MM.1S (cell line): ENCODE results near the gene FCHO2.

Source experiments
- DNase-seq: peaks from one replicate; pipeline ENCODE4 v3.0.0-alpha.2; 2015
- H2AFZ ChIP-seq: fragments of 300-600 bp; sonication (generic); 2 replicates; pipeline ENCODE4 v1.6.0; 2016; ENCODE audit warnings: antibody characterized with exemption, low read length
- H3F3A ChIP-seq: fragments of 300-600 bp; sonication (generic); 2 replicates; pipeline ENCODE4 v1.6.1; 2016; ENCODE audit warnings: mild to moderate bottlenecking, antibody characterized with exemption, low read length, moderate library complexity, mixed read lengths; ENCODE audit not compliant: insufficient read depth
- H3K27ac ChIP-seq: fragments of 300-600 bp; sonication (generic); 2 replicates; pipeline ENCODE4 v1.5.1; 2016; ENCODE audit warnings: mild to moderate bottlenecking, low read length
- H3K27me3 ChIP-seq: fragments of 300-600 bp; sonication (generic); replicated peaks from 2 replicates; pipeline ENCODE4 v1.6.0; 2016; ENCODE audit warnings: low read length; ENCODE audit not compliant: insufficient read depth
- H3K36me3 ChIP-seq: fragments of 300-600 bp; sonication (generic); replicated peaks from 2 replicates; pipeline ENCODE4 v1.6.1; 2016; ENCODE audit warnings: mild to moderate bottlenecking, low read length, mixed read lengths; ENCODE audit not compliant: insufficient read depth
- H3K4me1 ChIP-seq: fragments of 300-600 bp; sonication (generic); 2 replicates; pipeline ENCODE4 v1.6.1; 2016; ENCODE audit warnings: low read length, mixed read lengths
- H3K4me2 ChIP-seq: fragments of 300-600 bp; sonication (generic); 2 replicates; pipeline ENCODE4 v1.6.0; 2016; ENCODE audit warnings: low read depth, low read length
- H3K4me3 ChIP-seq: fragments of 300-600 bp; sonication (generic); 2 replicates; pipeline ENCODE4 v1.5.1; 2016; ENCODE audit warnings: low read length, mixed read lengths
- H3K79me2 ChIP-seq: fragments of 300-600 bp; sonication (generic); 2 replicates; pipeline ENCODE4 v1.6.1; 2016; ENCODE audit warnings: mixed run types, low read length, mixed read lengths
- H3K9ac ChIP-seq: fragments of 300-600 bp; sonication (generic); 2 replicates; pipeline ENCODE4 v1.6.1; 2016; ENCODE audit warnings: low read length, mixed read lengths
- H3K9me2 ChIP-seq: fragments of 300-600 bp; sonication (generic); replicated peaks from 2 replicates; pipeline ENCODE4 v1.6.1; 2016; ENCODE audit warnings: mild to moderate bottlenecking, low read length, mixed read lengths; ENCODE audit not compliant: insufficient read depth
- H3K9me3 ChIP-seq: fragments of 300-600 bp; sonication (generic); replicated peaks from 2 replicates; pipeline ENCODE4 v1.6.1; 2016; ENCODE audit warnings: mild to moderate bottlenecking, low read length, mixed read lengths; ENCODE audit not compliant: insufficient read depth
- H4K20me1 ChIP-seq: fragments of 300-600 bp; sonication (generic); 2 replicates; pipeline ENCODE4 v1.6.1; 2016; ENCODE audit warnings: mild to moderate bottlenecking, low read length, moderate library complexity, mixed read lengths; ENCODE audit not compliant: insufficient read depth
- EZH2 ChIP-seq: fragments of 300-600 bp; sonication (generic); optimal IDR thresholded peaks from 2 replicates; pipeline ENCODE3; 2017; ENCODE audit warnings: low read depth, mild to moderate bottlenecking, antibody characterized with exemption, low read length, mixed read lengths
- EZH2phosphoT487 ChIP-seq: fragments of 300-600 bp; sonication (generic); IDR thresholded peaks from 2 replicates; pipeline ENCODE4 v1.6.1; 2018; ENCODE audit warnings: antibody characterized with exemption, low read length
- TF ChIP-seq, protein P1 (sequence below): fragments of 300-600 bp; sonication (generic); IDR thresholded peaks from 2 replicates; pipeline ENCODE4 v1.5.1; 2016; ENCODE audit warnings: antibody characterized with exemption, low read length, mixed read lengths

FCHO2 gene

DNA sequence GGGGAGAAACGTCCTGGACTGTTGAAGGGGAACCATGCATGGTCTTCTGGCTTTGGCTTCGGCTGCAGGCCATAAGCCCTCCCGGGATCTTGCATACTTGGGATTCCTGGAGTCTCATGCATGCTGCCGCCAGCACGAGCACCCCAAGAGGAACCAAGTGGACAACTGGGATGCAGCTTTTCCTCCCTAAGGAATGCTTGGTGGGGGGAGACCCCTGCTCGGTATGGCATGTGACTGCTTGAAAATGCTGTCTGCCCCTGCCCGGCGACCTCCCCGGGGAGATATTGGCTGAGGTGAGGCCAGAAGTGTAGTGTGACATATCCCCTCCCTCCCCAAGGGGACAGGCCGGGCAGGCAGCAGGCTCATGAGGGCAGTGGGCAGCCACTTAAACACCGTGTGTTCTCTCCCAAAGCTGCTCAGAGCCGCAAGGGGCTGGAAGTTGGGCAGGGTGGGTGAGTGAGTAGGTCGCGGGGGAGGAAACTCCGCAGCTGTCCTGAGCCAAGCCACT, 180.3 kb downstream of the FCHO2 start:
- no peak overlapping the region for H3K27ac ChIP-seq
- no peaks in the 10 kb centered on the region for H3K4me1 ChIP-seq
- no peaks in the 10 kb centered on the region for H4K20me1 ChIP-seq
- TF ChIP-seq, protein P1, sequence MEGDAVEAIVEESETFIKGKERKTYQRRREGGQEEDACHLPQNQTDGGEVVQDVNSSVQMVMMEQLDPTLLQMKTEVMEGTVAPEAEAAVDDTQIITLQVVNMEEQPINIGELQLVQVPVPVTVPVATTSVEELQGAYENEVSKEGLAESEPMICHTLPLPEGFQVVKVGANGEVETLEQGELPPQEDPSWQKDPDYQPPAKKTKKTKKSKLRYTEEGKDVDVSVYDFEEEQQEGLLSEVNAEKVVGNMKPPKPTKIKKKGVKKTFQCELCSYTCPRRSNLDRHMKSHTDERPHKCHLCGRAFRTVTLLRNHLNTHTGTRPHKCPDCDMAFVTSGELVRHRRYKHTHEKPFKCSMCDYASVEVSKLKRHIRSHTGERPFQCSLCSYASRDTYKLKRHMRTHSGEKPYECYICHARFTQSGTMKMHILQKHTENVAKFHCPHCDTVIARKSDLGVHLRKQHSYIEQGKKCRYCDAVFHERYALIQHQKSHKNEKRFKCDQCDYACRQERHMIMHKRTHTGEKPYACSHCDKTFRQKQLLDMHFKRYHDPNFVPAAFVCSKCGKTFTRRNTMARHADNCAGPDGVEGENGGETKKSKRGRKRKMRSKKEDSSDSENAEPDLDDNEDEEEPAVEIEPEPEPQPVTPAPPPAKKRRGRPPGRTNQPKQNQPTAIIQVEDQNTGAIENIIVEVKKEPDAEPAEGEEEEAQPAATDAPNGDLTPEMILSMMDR: no peak
- TF ChIP-seq EZH2phosphoT487: no peak
- no peak for TF ChIP-seq EZH2
- H3F3A ChIP-seq: no peaks in the 10 kb centered on the region
- H3K9me2 ChIP-seq: no peaks in the 10 kb centered on the region
- H3K4me3 ChIP-seq: no peak overlapping the region
- H3K9me3 ChIP-seq: no peaks in the 10 kb centered on the region
- H3K36me3 ChIP-seq: no peaks in the 10 kb centered on the region
- H3K27me3 ChIP-seq: no peaks in the 10 kb centered on the region
- H2AFZ ChIP-seq: no peak overlapping the region
- DNase-seq: no peak
- H3K9ac ChIP-seq: no peak overlapping the region
- no peaks in the 10 kb centered on the region for H3K79me2 ChIP-seq
- H3K4me2 ChIP-seq: no peak overlapping the region

DNA sequence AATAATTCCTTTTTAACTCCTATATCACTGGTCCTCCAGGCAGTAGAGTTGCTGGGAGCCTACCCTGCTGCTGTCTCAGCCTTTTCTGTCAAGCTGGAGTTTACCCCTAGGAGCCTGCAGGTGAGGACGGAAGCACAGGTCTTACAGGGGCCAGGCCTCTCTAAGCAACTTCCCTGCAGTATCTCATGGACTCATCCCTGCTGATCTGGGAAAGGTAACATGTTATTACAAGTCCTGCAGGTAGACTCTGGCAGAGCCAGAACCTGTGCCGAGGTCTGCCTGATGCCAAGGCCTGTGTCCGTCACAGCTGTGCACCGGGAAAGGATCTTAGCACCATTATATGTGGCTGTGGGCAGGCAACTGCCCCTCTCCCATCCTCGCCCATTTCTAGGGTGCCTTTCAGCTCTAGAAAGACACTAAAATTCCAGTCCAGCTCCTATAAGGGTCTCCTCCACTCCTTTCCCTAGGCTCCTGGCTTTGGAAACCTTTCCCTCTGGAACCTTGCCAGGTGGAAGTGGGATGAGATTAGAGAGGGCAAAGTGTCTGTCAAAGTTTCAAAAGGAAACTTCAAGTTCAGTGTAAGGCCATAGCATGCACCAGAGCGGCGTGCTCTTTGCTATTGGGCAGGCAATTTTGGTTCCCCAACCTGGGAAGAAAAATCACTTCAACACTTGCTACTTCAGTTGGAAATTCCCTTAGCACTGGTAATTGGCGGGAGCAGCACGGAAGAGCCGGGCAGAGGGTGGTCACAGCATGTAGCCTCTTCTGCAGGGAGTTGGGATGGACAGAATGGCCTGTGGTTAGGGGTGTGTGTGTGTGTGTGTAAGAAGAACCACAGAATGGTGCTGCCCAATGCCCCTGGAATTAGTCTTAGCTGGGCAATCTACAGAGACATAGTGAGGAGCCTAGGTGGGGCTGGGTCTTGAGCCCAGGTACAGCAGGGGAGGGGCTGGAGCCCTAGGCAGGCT, 182.0 kb downstream of the FCHO2 start:
- H3K79me2 ChIP-seq: no peaks in the 10 kb centered on the region
- H3F3A ChIP-seq: no peaks in the 10 kb centered on the region
- H3K9me3 ChIP-seq: no peaks in the 10 kb centered on the region
- no peak overlapping the region for H3K4me3 ChIP-seq
- TF ChIP-seq, protein P1: no peak
- TF ChIP-seq EZH2phosphoT487 (no peak), EZH2 (no peak)
- no peak overlapping the region for H2AFZ ChIP-seq
- H3K4me2 ChIP-seq: no peak overlapping the region
- no peaks in the 10 kb centered on the region for H3K27me3 ChIP-seq
- no peaks in the 10 kb centered on the region for H3K36me3 ChIP-seq
- H3K9me2 ChIP-seq: no peaks in the 10 kb centered on the region
- no peaks in the 10 kb centered on the region for H4K20me1 ChIP-seq
- no peaks in the 10 kb centered on the region for H3K4me1 ChIP-seq
- no peak overlapping the region for H3K27ac ChIP-seq
- H3K9ac ChIP-seq: no peak overlapping the region
- no peak for DNase-seq

DNA sequence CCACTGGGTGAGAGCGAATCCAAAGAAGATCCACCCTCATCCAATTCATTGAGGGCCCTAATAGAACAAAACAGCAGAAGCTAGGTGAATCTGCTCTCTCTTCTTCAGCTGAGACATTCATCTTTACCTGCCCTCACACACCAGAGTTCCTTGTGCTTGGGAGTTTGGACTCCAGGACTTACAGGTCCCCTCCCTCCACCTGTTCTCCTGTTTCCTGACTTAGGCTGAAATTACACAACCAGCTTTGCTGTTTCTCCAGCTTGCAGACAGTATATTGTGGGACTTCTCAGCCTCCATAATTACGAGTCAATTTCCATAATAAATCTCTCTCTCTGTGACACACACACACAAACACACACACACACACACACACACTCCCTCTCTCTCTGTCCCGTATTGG, 183.6 kb downstream of the FCHO2 start:
- no peak overlapping the region for H3K9ac ChIP-seq
- H3K9me2 ChIP-seq: no peaks in the 10 kb centered on the region
- H2AFZ ChIP-seq: no peak overlapping the region
- no peaks in the 10 kb centered on the region for H3F3A ChIP-seq
- no peak overlapping the region for H3K4me2 ChIP-seq
- H3K27ac ChIP-seq: no peak overlapping the region
- TF ChIP-seq, protein P1: no peak
- TF ChIP-seq EZH2phosphoT487: no peak
- no peak for TF ChIP-seq EZH2
- H3K79me2 ChIP-seq: no peaks in the 10 kb centered on the region
- H4K20me1 ChIP-seq: no peaks in the 10 kb centered on the region
- H3K36me3 ChIP-seq: no peaks in the 10 kb centered on the region
- no peaks in the 10 kb centered on the region for H3K27me3 ChIP-seq
- H3K4me1 ChIP-seq: no peaks in the 10 kb centered on the region
- DNase-seq: no peak
- H3K4me3 ChIP-seq: no peak overlapping the region
- H3K9me3 ChIP-seq: no peaks in the 10 kb centered on the region
